NCI-H69 (cell line): ENCODE measurements around the gene RIMBP2.

Experiments
- DNase-seq: peaks from one replicate; lab custom pipeline; 2025; lab: John Stamatoyannopoulos, UW

RIMBP2 gene

DNA sequence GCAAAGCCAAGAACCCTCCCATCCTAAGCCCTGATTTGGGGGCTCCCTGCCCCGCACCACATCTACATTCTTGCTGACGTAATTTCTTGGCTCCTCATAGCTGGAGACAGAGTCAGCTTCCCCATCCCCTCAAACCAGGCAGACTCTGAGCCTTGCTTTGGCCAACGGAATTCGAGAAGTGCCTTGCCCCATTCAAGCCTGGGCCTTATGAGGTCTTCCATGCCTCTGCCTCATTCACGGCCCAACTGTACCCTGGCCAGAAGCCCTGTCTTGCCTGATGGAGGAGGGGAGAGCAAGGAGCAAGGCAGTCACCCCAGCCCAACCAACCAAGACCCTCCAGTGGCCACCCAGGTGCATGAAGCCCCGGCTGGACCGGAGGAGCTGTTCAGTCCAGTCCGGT is 214.3 kb downstream of the RIMBP2 start:
- DNase-seq: no peak

DNA sequence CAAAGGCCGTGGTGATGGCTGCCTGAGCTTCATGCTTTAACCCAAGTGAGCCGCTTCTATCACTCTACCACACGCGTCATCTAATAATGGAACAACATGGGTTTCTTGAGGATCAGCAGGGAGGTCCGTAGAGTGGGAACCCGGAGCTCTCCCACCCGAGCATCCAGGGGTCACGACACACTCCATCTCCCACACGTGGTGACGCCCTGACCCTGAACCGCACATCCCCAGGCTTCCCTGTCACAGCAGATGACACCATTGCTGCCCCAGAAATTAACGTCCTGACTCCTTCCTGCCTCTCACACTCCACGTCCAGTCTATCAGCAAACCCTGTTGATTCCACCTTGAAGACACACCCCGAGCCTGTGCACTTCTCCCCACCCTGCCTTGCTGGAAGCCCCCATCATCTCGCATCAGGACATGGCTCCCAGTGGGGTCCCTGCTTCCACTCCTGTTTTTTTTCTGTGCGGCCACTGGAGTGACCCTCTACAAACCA is 215.2 kb downstream of the RIMBP2 start:
- DNase-seq: no peak

GRCh38 chr12:130499474-130499873 is 216.6 kb downstream of the RIMBP2 start:
- no peak for DNase-seq

DNA sequence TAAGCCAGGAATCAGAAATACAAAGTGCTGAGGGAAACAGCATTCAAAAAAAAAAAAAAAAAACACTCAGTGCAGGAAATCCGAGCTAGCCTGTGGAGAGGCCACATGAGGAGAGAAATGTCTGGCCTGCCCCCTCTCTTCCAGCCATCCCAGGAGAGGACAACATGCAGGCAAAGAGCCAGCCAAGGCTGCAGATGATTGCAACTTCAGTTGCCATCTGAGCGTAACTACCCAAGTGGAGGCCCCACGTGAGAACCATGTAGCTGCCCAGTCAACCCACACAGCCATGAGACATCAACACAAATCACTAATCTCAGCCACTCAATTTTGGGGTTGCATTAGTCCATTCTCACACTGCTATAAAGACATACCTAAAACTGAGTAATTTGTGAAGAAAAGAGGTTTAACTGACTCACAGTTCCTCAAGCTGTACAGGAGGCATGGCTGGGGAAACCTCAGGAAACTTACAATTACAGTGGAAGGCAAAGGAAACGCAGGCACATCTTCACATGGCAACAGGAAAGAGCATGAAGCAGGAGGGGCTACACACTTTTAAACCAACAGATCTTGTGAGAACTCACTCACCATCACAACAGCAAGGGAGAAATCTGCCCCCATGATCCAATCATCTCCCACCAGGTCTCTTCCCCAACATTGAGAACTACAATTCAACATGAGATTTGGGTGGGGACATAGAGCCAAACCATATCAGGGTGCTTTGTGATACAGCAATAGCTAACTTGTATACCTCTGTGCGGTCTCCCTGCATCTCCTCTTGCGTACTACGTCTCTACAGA is 217.3 kb downstream of the RIMBP2 start:
- no peak for DNase-seq

DNA sequence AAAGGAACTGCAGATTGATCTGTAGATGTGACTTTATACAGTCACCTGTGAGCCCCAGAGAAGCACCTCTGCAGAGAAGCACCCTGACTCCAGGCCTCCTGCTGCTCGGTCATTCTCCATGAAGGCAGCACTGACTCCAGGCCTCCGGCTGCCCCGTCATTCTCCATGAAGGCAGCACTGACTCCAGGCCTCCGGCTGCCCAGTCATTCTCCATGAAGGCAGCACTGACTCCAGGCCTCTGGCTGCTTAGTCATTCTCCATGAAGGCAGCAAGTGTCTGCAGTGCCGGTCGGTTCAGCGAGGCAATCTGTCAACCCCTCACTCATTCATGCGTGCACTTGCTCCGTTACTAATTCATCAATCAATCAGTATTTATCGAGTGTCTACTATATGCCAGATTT is 218.1 kb downstream of the RIMBP2 start:
- DNase-seq: no peak

GRCh38 chr12:130497321-130497720 is 218.8 kb downstream of the RIMBP2 start:
- DNase-seq: no peak

DNA sequence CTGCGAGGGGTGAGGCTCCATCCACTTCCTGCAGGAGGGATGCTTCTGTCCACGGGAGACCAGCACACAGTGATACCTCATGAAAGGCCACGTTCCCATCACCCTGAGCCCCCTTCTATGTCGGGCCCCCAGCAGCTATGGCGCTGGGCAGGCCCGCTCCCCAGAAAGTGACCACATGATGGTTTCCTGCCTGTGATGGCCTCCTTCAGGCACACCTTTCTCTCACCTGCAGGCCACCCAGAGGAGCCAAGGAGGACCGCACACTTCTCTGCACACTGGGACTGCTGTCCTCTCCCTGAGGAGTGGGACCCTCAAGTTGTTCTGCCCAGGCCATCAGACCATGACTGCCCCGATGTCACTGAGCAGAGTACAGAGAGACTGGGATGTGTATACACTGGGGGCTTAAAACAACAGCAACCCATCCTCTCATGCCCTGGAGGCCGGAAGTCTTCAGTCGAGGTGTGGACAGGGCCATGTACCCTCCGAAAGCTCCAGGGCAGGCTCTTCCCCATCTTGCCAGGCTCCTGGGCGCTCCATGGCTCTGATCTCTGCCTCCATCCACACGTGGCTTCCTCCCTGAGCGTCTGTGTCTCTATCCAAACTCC is 219.5 kb downstream of the RIMBP2 start:
- DNase-seq: no peak

GRCh38 chr12:130495156-130495555 is 220.9 kb downstream of the RIMBP2 start:
- DNase-seq: no peak

- no peak for DNase-seq
Measured at GRCh38 chr12:130494736-130495135, 221.4 kb downstream of the RIMBP2 start.

- no peak for DNase-seq
Measured at GRCh38 chr12:130493951-130494350, 222.1 kb downstream of the RIMBP2 start.

DNA sequence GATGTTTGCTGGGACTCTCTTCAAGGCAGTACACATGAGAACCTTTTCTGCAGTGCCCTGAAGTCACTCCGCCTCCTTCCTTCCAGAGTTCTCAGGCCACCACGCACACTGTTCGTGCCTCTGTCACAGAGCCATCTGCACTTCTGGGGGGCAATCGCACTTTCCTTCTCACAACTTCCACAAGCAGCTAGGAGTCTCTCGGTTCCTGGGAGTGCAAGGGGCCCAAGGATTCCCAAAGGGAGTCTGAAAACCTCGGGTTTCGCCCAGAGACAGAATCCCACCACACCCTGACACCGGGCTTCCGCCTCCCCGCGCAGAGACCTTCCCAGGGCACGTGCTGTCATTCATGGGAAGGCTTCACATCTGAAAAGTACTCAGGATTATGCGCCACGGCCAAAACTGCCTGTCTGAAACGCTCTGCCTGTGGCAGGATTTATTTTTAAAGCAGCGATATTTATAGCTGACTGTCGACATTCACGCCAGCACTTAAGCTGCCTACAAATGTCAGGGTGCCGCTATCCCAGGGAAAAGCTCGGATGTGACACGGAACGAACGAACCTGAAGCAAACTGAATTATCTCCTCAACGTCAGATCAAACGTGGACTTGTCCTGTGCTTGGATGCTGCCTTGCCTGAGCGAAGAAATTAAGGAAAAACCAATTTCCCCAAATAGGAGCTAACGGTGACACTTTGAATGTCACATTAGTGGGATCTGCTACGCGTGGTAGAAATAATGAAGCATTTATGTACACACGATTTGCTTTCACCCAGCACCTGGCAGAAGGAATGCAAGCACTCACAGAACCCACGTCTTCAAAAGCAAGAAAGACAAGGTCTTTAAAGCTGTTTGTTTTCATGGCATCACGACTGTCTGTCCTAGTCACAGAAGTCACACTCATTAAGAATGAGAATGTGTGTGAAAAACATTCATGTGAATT is 224.4 kb downstream of the RIMBP2 start:
- no peak for DNase-seq

DNA sequence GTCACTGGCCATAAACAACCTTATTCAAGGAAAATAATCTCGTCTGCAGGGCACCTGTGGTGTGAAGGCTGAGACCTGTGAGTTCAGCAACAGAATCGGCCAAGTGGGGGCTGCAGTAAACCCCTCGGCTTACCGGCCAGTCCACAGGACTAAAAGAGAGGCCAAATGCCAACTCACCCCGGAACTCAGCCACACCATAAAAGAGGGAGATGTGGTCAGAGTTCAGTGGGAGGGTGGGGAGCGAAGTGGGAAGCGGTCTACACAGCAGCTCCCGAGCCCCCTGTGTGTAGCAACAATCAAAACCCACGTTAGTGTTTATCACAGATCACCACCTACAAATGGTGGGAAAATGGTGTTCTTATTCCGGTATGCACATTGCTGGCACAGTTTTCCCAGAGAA is 225.4 kb downstream of the RIMBP2 start:
- DNase-seq: no peak

- DNase-seq: no peak
Measured at GRCh38 chr12:130489293-130489692, 226.8 kb downstream of the RIMBP2 start.

- DNase-seq: no peak
Measured at GRCh38 chr12:130488358-130488710, 227.8 kb downstream of the RIMBP2 start.

DNA sequence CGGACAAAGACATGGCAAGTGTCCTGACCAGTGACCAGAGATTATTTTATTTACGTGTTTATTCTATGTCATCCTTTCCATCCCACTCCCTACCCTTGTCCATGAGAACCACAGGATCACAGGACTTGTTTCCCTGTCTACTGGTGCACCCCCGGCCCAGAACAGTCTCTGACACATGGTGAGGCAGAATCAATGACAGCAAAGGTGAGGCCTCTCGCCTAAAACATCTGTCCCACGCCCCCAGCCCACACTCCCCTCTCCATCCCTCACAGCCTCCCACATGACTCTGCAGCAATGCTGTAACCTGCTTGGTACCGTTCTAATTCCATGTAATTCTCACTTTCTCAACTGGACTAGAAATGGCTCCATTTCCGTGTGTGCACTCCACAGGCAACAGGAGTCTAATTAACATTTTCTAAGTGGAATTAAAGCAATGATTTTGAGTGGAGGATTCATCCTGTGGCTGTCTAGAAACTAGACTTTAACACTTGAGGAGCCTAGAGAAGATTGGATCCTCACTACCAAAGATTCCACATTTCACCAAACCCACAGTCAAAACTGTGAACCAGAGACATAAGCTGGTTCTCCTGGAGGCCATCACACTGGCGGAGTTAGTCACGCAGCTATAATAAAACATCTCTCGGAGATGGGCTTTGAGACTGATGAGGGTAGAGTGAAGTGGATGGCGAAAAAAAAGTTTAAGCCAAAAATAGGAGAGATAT is 228.3 kb downstream of the RIMBP2 start:
- DNase-seq: no peak

DNA sequence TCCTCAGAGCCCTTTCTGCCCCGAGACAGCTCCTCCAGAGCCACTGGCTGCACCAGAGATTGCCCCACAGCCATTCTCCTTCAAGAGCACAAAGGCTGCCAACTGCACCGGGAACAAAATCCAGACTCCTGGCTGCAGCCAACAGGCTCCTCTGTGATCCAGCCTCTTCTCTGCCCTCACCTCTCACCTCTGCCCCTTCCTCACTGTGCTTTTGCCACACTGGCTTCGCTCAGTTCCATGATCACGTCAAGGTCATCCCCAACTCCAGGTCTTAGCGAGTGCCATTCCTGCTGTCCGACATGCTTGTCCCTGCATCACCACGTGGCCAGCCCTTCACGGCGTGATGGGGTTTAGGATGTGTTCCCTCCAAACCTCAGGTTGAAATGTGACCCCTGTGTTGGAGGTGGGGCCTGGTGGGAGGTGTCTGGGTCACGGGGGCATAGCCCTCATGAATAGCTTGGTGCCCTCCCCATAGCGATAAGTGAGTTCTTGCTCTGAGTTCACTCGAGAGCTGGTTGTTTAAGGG is 229.1 kb downstream of the RIMBP2 start:
- DNase-seq: no peak

DNA sequence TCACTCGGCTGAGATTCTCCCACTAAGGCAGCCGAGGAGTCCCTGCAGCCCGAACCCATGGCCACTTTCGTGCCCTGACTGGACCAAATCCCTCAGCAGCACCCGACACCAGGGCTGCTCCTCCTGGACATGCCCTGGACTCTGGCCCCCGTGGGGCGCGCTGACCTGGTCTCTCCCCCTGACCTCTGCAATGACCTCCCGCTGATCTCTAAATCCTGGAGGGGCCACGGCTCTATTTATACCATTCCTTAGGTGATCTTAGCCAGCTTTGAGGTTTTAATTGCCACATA is 230.0 kb downstream of the RIMBP2 start:
- no peak for DNase-seq

DNA sequence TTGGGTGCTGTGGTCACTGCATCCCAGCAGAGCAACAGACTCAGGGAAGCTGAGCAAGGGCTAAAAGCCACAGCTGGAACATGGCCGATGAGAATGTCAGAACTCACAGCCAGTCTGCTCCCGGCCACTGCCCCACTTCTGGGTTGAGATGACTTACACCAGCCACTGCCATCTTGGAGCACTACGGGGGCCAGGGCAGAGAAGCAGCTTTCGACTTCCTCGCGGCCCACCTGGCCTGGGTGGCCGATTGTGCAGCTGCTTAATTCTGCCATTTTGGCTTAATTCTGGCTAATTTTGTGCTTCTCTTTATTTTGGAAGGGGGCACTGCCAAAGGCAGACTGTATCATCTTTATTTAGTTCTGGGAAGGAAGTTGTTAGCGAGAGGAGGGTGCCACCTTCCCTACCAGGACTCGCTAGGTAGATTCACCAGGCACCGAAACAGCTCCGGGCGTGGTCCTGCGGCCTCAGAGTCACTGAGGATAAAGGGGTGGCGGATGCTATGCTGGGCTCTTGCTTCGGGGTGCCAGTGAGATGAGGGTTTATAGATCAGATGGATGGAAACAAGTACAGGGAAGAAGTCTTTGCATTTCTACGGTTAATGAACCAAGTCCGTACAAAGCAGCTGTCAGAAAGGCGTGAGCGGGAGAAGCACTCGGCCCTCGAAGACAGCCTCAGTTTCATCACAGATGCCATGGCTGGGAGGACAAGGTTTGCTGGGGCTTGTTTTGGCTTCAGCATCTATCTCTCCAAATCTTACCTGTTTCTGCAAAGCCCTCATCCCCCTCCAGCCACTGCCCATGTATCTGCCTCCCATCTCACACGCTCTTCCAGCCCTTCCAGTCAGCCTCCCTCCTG is 230.6 kb downstream of the RIMBP2 start:
- no peak for DNase-seq

DNA sequence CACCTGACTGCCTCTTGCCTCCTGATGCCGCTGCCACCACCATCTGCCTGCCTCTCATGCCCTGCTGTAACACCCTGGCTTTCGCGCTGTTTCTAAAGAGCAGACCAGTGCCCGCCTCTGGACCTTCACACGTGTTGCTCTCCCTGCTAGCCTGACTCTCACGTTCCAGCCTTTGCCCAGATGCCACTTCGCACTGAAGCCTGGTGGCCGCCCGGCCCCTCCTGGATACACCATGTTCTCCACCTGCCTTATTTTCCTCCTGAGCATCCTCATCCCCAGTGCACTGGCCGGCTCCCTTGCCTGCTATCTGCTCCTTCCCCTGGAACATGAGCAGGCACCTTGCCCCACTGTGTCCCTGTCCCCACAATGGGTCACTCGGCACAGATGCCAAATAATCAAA is 231.9 kb downstream of the RIMBP2 start:
- DNase-seq: no peak

- no peak for DNase-seq
Measured at GRCh38 chr12:130483616-130484180, 232.4 kb downstream of the RIMBP2 start.

GRCh38 chr12:130482448-130482847 is 233.7 kb downstream of the RIMBP2 start:
- DNase-seq: no peak
